Activated naive CD4-positive, alpha-beta T cell treated with anti-CD3 and anti-CD28 coated beads, Interleukin-2, amount 50 U/mL, for 24 hours (primary cell): Measurements from ENCODE around the gene SCNN1B.

Source experiments
- H3K27ac Mint-ChIP-seq: one replicate; pipeline ENCODE4 v1.8.0; 2021; ENCODE audit warnings: mild to moderate bottlenecking, mixed read lengths
- H3K27me3 Mint-ChIP-seq: one replicate; pipeline ENCODE4 v1.8.0; 2021; ENCODE audit warnings: mixed read lengths
- H3K36me3 Mint-ChIP-seq: one replicate; pipeline ENCODE4 v1.8.0; 2021; ENCODE audit warnings: mixed read lengths
- H3K4me1 Mint-ChIP-seq: one replicate; pipeline ENCODE4 v1.8.0; 2021; ENCODE audit warnings: mixed read lengths
- H3K4me3 Mint-ChIP-seq: one replicate; pipeline ENCODE4 v1.8.0; 2021; ENCODE audit warnings: mild to moderate bottlenecking, mixed read lengths
- H3K9me3 Mint-ChIP-seq: one replicate; pipeline ENCODE4 v1.8.0; 2021; ENCODE audit warnings: mixed read lengths

The SCNN1B gene

GRCh38 chr16:23330161-23330560, 28.1 kb downstream of the SCNN1B start:
- Mint-ChIP-seq H3K4me3 (no peak overlapping the region), H3K27me3 (peaks cover 3% of the 10 kb centered on the region), H3K9me3 (no peaks in the 10 kb centered on the region), H3K36me3 (no peaks in the 10 kb centered on the region), H3K27ac (no peak overlapping the region), H3K4me1 (no peaks in the 10 kb centered on the region)

GRCh38 chr16:23330583-23331249, 28.6 kb downstream of the SCNN1B start:
- Mint-ChIP-seq H3K9me3 (no peaks in the 10 kb centered on the region), H3K27me3 (peaks cover 2% of the 10 kb centered on the region), H3K4me3 (no peak overlapping the region), H3K36me3 (no peaks in the 10 kb centered on the region), H3K4me1 (no peaks in the 10 kb centered on the region), H3K27ac (no peak overlapping the region)

- Mint-ChIP-seq H3K27me3 (peaks cover 3% of the 10 kb centered on the region), H3K4me3 (no peak overlapping the region), H3K9me3 (no peaks in the 10 kb centered on the region), H3K27ac (no peak overlapping the region), H3K36me3 (no peaks in the 10 kb centered on the region), H3K4me1 (no peaks in the 10 kb centered on the region)
Measured at GRCh38 chr16:23333034-23333579, 31.0 kb downstream of the SCNN1B start.

DNA sequence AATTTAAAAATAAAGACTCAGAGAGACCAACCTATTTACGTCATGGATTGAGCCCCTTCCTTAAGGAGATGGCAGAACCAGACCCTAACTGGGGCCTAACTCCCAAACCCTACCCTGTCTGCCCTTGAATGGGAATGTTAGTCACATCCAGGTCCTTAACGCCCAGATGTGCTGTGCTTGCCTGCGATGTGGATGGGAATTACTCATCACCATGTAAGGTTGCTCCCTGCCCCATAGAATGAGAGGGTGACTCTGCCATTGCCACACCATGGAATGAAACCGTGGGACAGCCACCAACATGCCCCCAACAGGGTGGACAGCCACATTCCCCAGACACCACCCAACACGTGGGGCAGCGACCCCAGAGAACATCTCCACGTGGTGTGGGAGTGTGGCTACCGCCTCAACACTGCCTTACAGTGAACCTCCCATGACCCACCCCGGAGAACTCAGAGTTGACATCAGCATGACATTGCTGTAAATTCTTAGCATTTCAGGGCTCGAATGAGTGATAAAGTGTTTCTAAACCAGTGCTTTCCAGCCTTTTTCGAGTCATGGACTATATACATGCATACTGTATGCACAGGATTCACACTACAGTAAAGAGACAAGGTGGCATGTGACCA, 31.8 kb downstream of the SCNN1B start:
- H3K27me3 Mint-ChIP-seq, result peaks cover 3% of the 10 kb centered on the region
- H3K27ac Mint-ChIP-seq, result no peak overlapping the region
- H3K4me3 Mint-ChIP-seq, result no peak overlapping the region
- H3K36me3 Mint-ChIP-seq, result no peaks in the 10 kb centered on the region
- H3K4me1 Mint-ChIP-seq, result no peaks in the 10 kb centered on the region
- H3K9me3 Mint-ChIP-seq, result no peaks in the 10 kb centered on the region

DNA sequence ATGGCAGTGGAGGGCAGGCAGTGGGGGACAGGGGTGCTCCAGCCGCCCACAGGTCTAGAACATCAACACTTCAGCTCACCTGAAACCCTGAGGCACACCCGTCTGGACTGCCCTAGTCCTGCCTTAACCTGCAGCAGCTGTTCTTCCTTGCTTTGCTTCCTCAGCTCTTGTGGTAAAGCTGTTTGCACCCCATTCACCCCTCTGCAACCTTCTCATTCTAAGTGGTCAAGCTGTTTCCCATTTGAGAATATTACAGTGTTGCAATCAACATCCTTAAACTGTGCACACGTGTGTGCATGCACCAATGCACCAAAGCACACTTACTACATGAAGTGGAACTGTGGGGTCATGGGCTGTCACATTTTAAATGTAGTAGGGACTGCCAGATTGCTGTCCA, 32.4 kb downstream of the SCNN1B start:
- H3K27ac Mint-ChIP-seq, result no peak overlapping the region
- H3K4me1 Mint-ChIP-seq, result no peaks in the 10 kb centered on the region
- no peaks in the 10 kb centered on the region for H3K36me3 Mint-ChIP-seq
- H3K27me3 Mint-ChIP-seq, result peaks cover 3% of the 10 kb centered on the region
- no peak overlapping the region for H3K4me3 Mint-ChIP-seq
- H3K9me3 Mint-ChIP-seq, result no peaks in the 10 kb centered on the region

DNA sequence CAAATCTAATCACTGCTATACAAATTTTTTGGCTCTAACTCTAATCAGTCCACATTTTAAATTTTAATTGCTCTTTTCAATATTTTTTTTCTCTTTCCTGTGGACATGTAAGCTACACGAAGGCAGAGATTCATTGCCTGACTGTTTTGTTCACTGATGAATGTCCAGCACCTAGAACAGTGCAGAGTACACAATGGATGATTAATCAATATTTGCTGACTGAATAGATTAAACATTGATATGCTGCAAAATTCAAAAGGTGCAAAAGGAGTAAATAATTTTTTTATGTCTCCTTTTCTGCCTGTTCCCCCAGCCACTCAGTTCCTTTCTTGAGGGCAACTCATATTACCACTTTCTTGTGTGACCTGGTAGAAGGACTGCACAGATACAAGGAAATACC, 32.8 kb downstream of the SCNN1B start:
- Mint-ChIP-seq H3K27me3 (peaks cover 3% of the 10 kb centered on the region), H3K9me3 (no peaks in the 10 kb centered on the region), H3K27ac (no peak overlapping the region), H3K4me1 (no peaks in the 10 kb centered on the region), H3K4me3 (no peak overlapping the region), H3K36me3 (no peaks in the 10 kb centered on the region)

DNA sequence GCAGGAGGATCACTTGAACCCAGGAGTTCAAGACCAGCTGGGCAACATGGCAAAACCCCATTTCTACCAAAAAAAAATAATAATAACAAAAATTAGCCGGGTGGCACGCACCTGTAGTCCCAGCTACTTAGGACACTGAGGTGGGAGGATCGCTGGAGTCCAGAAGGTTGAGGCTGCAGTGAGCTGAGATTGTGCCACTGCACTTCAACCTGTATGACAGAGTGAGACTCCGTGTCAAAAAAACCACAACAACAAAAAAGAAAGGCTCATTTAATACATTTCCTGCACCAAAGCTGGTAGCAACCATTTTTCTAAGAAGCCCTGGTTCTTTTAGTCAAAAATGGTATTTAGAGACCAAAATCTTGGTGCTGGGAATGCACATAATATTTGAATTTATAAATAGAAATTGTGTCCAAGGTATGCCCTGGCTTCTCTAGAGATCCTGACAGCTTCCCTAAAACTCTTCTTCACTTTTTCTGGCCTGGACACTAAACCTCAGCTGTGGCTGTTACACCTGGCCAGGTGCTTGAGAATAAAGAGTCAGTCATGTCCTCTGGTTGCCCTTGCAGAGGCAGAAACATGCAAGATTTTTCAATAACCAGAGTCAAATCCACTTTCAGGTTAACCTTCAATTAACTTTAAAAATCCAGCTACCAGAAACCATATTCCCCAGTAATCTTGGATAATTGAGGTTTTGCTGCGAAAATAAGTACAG, 35.9 kb downstream of the SCNN1B start:
- Mint-ChIP-seq H3K27ac (no peak overlapping the region), H3K4me1 (no peaks in the 10 kb centered on the region), H3K4me3 (no peak overlapping the region), H3K9me3 (no peaks in the 10 kb centered on the region), H3K36me3 (no peaks in the 10 kb centered on the region), H3K27me3 (peaks cover 12% of the 10 kb centered on the region)

DNA sequence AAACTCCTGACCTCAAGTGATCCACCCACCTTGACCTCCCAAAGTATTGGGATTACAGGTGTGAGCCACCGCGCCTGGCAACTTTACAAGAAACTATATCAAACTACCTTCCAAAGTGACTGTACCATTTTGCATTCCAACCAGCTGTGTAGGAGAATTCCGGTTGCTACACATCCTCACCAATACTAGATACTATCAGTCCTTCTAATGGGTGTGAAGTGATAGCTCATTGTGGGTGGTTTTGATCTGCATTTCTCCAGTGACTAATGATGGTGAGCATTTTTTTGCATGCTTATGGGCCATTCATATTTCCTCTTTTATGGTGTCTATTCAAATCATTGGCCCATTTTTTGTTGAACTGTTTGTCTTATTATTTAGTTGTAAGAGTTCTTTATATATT, 37.7 kb downstream of the SCNN1B start:
- H3K36me3 Mint-ChIP-seq, result no peaks in the 10 kb centered on the region
- H3K27ac Mint-ChIP-seq, result no peak overlapping the region
- H3K4me3 Mint-ChIP-seq, result no peak overlapping the region
- H3K9me3 Mint-ChIP-seq, result no peaks in the 10 kb centered on the region
- no peaks in the 10 kb centered on the region for H3K4me1 Mint-ChIP-seq
- peaks cover 12% of the 10 kb centered on the region for H3K27me3 Mint-ChIP-seq

- Mint-ChIP-seq H3K27me3 (peaks cover 9% of the 10 kb centered on the region), H3K27ac (no peak overlapping the region), H3K4me3 (no peak overlapping the region), H3K36me3 (no peaks in the 10 kb centered on the region), H3K9me3 (no peaks in the 10 kb centered on the region), H3K4me1 (no peaks in the 10 kb centered on the region)
Measured at GRCh38 chr16:23342083-23342640, 40.1 kb downstream of the SCNN1B start.

GRCh38 chr16:23343643-23344612, 41.8 kb downstream of the SCNN1B start:
- H3K27me3 Mint-ChIP-seq, result peaks cover 12% of the 10 kb centered on the region
- H3K36me3 Mint-ChIP-seq, result no peaks in the 10 kb centered on the region
- no peak overlapping the region for H3K27ac Mint-ChIP-seq
- H3K4me1 Mint-ChIP-seq, result no peaks in the 10 kb centered on the region
- no peak overlapping the region for H3K4me3 Mint-ChIP-seq
- H3K9me3 Mint-ChIP-seq, result no peaks in the 10 kb centered on the region

GRCh38 chr16:23345237-23345636, 43.1 kb downstream of the SCNN1B start:
- H3K27me3 Mint-ChIP-seq, result peaks cover 13% of the 10 kb centered on the region
- no peaks in the 10 kb centered on the region for H3K4me1 Mint-ChIP-seq
- no peak overlapping the region for H3K4me3 Mint-ChIP-seq

GRCh38 chr16:23348579-23349469, 46.7 kb downstream of the SCNN1B start:
- no peaks in the 10 kb centered on the region for H3K4me1 Mint-ChIP-seq
- H3K27me3 Mint-ChIP-seq, result peaks cover 4% of the 10 kb centered on the region
- no peak overlapping the region for H3K27ac Mint-ChIP-seq
- H3K36me3 Mint-ChIP-seq, result no peaks in the 10 kb centered on the region
- H3K9me3 Mint-ChIP-seq, result no peaks in the 10 kb centered on the region
- no peak overlapping the region for H3K4me3 Mint-ChIP-seq

More at GRCh38 chr16:23345237-23345636, 43.1 kb downstream of the SCNN1B start:
- Mint-ChIP-seq H3K36me3 (no peaks in the 10 kb centered on the region), H3K27ac (no peak overlapping the region), H3K9me3 (no peaks in the 10 kb centered on the region)

- Mint-ChIP-seq H3K36me3 (no peaks in the 10 kb centered on the region), H3K27me3 (peaks cover 4% of the 10 kb centered on the region), H3K9me3 (no peaks in the 10 kb centered on the region), H3K4me1 (no peaks in the 10 kb centered on the region), H3K4me3 (no peak overlapping the region), H3K27ac (no peak overlapping the region)
Measured at GRCh38 chr16:23351360-23351759, 49.3 kb downstream of the SCNN1B start.

DNA sequence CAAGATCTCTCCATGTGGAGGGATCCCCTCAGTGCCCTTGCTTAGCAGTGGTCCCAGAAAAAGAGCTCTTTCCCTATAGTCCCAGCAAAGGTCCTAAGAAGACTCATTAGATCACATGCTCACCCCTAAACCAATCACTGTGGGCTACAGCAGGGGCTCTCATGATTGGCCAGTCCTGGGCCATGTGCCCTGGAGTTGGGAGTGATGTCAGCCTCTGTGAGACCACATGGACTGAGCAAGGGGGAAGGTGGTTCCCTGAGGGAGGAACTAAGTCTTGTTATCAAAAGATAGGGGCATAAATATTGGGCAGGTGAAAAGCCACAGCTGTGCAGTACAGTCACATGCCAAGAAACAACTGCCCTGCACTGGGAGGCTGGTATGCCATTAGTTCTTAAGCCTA, 51.3 kb downstream of the SCNN1B start:
- Mint-ChIP-seq H3K4me1 (no peaks in the 10 kb centered on the region), H3K36me3 (no peaks in the 10 kb centered on the region), H3K27me3 (peaks cover 2% of the 10 kb centered on the region), H3K27ac (no peak overlapping the region), H3K9me3 (no peaks in the 10 kb centered on the region), H3K4me3 (no peak overlapping the region)
